ENCODE results near the gene IVL.

Gene IVL

GRCh38 chr1:152907686-152908601 is at the start of gene IVL:
TSS of gene IVL (plus strand) at chr1:152908546. CDS start at chr1:152909798, 1,252 bp downstream.
- Mint-ChIP-seq H3K9me3 (no peaks in the 10 kb centered on the region), H3K36me3 (ENCODE audit: low read depth) (no peaks in the 10 kb centered on the region), H3K4me3 (no peak within 1 kb of the TSS), H3K4me1 (ENCODE audit: low read depth) (no peaks in the 10 kb centered on the region), H3K27me3 (peaks cover 21% of the 10 kb centered on the region), H3K27ac (no peak within 1 kb of the TSS)
- intact Hi-C loops (cut with micrococcal nuclease) = no loop called here

- Mint-ChIP-seq H3K9me3 (no peaks in the 10 kb centered on the region), H3K4me3 (no peak within 1 kb of the TSS), H3K4me1 (ENCODE audit: low read depth) (no peaks in the 10 kb centered on the region), H3K36me3 (ENCODE audit: low read depth) (no peaks in the 10 kb centered on the region), H3K27ac (no peak within 1 kb of the TSS), H3K27me3 (peaks cover 2% of the 10 kb centered on the region)
- intact Hi-C loops (cut with micrococcal nuclease) = no loop called here
Observed at GRCh38 chr1:152859696-152860095, 48.6 kb upstream of the IVL start, which contains the start of gene LCE7A. TSS of gene LCE7A (plus strand) at chr1:152859996. CDS start at chr1:152860698, 702 bp downstream.

GRCh38 chr1:152860129-152860528 is 48.2 kb upstream of the IVL start:
- Mint-ChIP-seq H3K36me3 (ENCODE audit: low read depth) (no peaks in the 10 kb centered on the region), H3K9me3 (no peaks in the 10 kb centered on the region), H3K4me1 (ENCODE audit: low read depth) (no peaks in the 10 kb centered on the region), H3K4me3 (no peak overlapping the region), H3K27ac (no peak overlapping the region), H3K27me3 (peaks cover 2% of the 10 kb centered on the region)
- intact Hi-C loops (cut with micrococcal nuclease) = no loop called here

GRCh38 chr1:152861374-152861773 is 47.0 kb upstream of the IVL start:
- no peaks in the 10 kb centered on the region for H3K9me3 Mint-ChIP-seq
- H3K4me1 Mint-ChIP-seq (ENCODE audit: low read depth) = no peaks in the 10 kb centered on the region
- no peak overlapping the region for H3K27ac Mint-ChIP-seq
- peaks cover 2% of the 10 kb centered on the region for H3K27me3 Mint-ChIP-seq
- no peak overlapping the region for H3K4me3 Mint-ChIP-seq
- intact Hi-C loops (cut with micrococcal nuclease) = no loop called here
- no peaks in the 10 kb centered on the region for H3K36me3 Mint-ChIP-seq (ENCODE audit: low read depth)

GRCh38 chr1:152864443-152864842 is 43.9 kb upstream of the IVL start:
- no peaks in the 10 kb centered on the region for H3K9me3 Mint-ChIP-seq
- H3K27me3 Mint-ChIP-seq = peaks cover 2% of the 10 kb centered on the region
- H3K4me1 Mint-ChIP-seq (ENCODE audit: low read depth) = no peaks in the 10 kb centered on the region
- no peak overlapping the region for H3K27ac Mint-ChIP-seq
- intact Hi-C loops (cut with micrococcal nuclease) = no loop called here
- no peak overlapping the region for H3K4me3 Mint-ChIP-seq
- H3K36me3 Mint-ChIP-seq (ENCODE audit: low read depth) = no peaks in the 10 kb centered on the region

- Mint-ChIP-seq H3K4me1 (ENCODE audit: low read depth) (no peaks in the 10 kb centered on the region), H3K9me3 (no peaks in the 10 kb centered on the region), H3K36me3 (ENCODE audit: low read depth) (no peaks in the 10 kb centered on the region), H3K4me3 (no peak overlapping the region), H3K27me3 (no peaks in the 10 kb centered on the region), H3K27ac (no peak overlapping the region)
- intact Hi-C loops (cut with micrococcal nuclease) = loop anchor here (5.0 kb wide), 1 partner anchor 411 kb away; no protein-coding TSS in a partner anchor
Observed at GRCh38 chr1:152866321-152866720, 42.0 kb upstream of the IVL start.

GRCh38 chr1:152869808-152870419 is 38.4 kb upstream of the IVL start:
- intact Hi-C loops (cut with micrococcal nuclease) = loop anchor here (1.0 to 5.0 kb wide), 2 partner anchors 353 to 407 kb away; no protein-coding TSS in a partner anchor
- H3K27me3 Mint-ChIP-seq = no peaks in the 10 kb centered on the region
- no peaks in the 10 kb centered on the region for H3K9me3 Mint-ChIP-seq
- H3K4me1 Mint-ChIP-seq (ENCODE audit: low read depth) = no peaks in the 10 kb centered on the region
- H3K36me3 Mint-ChIP-seq (ENCODE audit: low read depth) = no peaks in the 10 kb centered on the region
- H3K27ac Mint-ChIP-seq = no peak overlapping the region
- no peak overlapping the region for H3K4me3 Mint-ChIP-seq

- intact Hi-C loops (cut with micrococcal nuclease) = no loop called here
Observed at GRCh38 chr1:152870831-152871730, 37.3 kb upstream of the IVL start.

GRCh38 chr1:152871731-152872126 is 36.6 kb upstream of the IVL start:
- H3K9me3 Mint-ChIP-seq = no peaks in the 10 kb centered on the region
- no peaks in the 10 kb centered on the region for H3K36me3 Mint-ChIP-seq (ENCODE audit: low read depth)
- intact Hi-C loops (cut with micrococcal nuclease) = loop anchor here (2.0 kb wide), 1 partner anchor 357 kb away; no protein-coding TSS in a partner anchor
- no peak overlapping the region for H3K4me3 Mint-ChIP-seq
- no peak overlapping the region for H3K27ac Mint-ChIP-seq
- H3K4me1 Mint-ChIP-seq (ENCODE audit: low read depth) = no peaks in the 10 kb centered on the region
- H3K27me3 Mint-ChIP-seq = no peaks in the 10 kb centered on the region

More at GRCh38 chr1:152870831-152871730, 37.3 kb upstream of the IVL start:
- no peaks in the 10 kb centered on the region for H3K36me3 Mint-ChIP-seq (ENCODE audit: low read depth)
- no peaks in the 10 kb centered on the region for H3K4me1 Mint-ChIP-seq (ENCODE audit: low read depth)
- no peak overlapping the region for H3K27ac Mint-ChIP-seq
- H3K4me3 Mint-ChIP-seq = no peak overlapping the region
- no peaks in the 10 kb centered on the region for H3K9me3 Mint-ChIP-seq
- H3K27me3 Mint-ChIP-seq = no peaks in the 10 kb centered on the region

GRCh38 chr1:152873495-152873894 is 34.9 kb upstream of the IVL start:
- H3K27me3 Mint-ChIP-seq = no peaks in the 10 kb centered on the region
- H3K4me3 Mint-ChIP-seq = no peak overlapping the region
- H3K4me1 Mint-ChIP-seq (ENCODE audit: low read depth) = no peaks in the 10 kb centered on the region
- H3K27ac Mint-ChIP-seq = no peak overlapping the region
- intact Hi-C loops (cut with micrococcal nuclease) = loop anchor here (2.0 kb wide), 1 partner anchor 355 kb away; no protein-coding TSS in a partner anchor
- H3K36me3 Mint-ChIP-seq (ENCODE audit: low read depth) = no peaks in the 10 kb centered on the region
- no peaks in the 10 kb centered on the region for H3K9me3 Mint-ChIP-seq

- H3K4me1 Mint-ChIP-seq (ENCODE audit: low read depth) = no peaks in the 10 kb centered on the region
- no peaks in the 10 kb centered on the region for H3K27me3 Mint-ChIP-seq
- H3K36me3 Mint-ChIP-seq (ENCODE audit: low read depth) = no peaks in the 10 kb centered on the region
- no peaks in the 10 kb centered on the region for H3K9me3 Mint-ChIP-seq
- intact Hi-C loops (cut with micrococcal nuclease) = no loop called here
- H3K27ac Mint-ChIP-seq = no peak overlapping the region
- H3K4me3 Mint-ChIP-seq = no peak overlapping the region
Observed at GRCh38 chr1:152876827-152877226, 31.5 kb upstream of the IVL start.

- intact Hi-C loops (cut with micrococcal nuclease) = no loop called here
- H3K9me3 Mint-ChIP-seq = no peaks in the 10 kb centered on the region
- H3K4me1 Mint-ChIP-seq (ENCODE audit: low read depth) = no peaks in the 10 kb centered on the region
- H3K27me3 Mint-ChIP-seq = no peaks in the 10 kb centered on the region
- H3K4me3 Mint-ChIP-seq = no peak within 1 kb of the TSS
- H3K36me3 Mint-ChIP-seq (ENCODE audit: low read depth) = no peaks in the 10 kb centered on the region
- no peak within 1 kb of the TSS for H3K27ac Mint-ChIP-seq
Observed at GRCh38 chr1:152878042-152878441, 30.3 kb upstream of the IVL start, which contains the start of gene SMCP. TSS of gene SMCP (plus strand) at chr1:152878322. CDS start at chr1:152884423, 6,101 bp downstream.

- H3K9me3 Mint-ChIP-seq = no peaks in the 10 kb centered on the region
- H3K36me3 Mint-ChIP-seq (ENCODE audit: low read depth) = no peaks in the 10 kb centered on the region
- H3K27me3 Mint-ChIP-seq = no peaks in the 10 kb centered on the region
- H3K4me1 Mint-ChIP-seq (ENCODE audit: low read depth) = peaks cover 4% of the 10 kb centered on the region
- H3K4me3 Mint-ChIP-seq = no peak overlapping the region
- intact Hi-C loops (cut with micrococcal nuclease) = no loop called here
- no peak overlapping the region for H3K27ac Mint-ChIP-seq
Observed at GRCh38 chr1:152879559-152880198, 28.7 kb upstream of the IVL start.
